ENCODE results near the gene PTPRD. TPM values are rescaled to one million over a fixed set of nuclear protein-coding genes. Genes with fewer than 3 reads are reported as not detected.
A peak's percentile ranks its signal among the peaks of the same experiment; 100 is the strongest.

PTPRD gene
- total and polyA plus RNA-seq, 2 of the 4 experiments (the other 2 are of a cell fraction) = 0.07 to 0.18 TPM

DNA sequence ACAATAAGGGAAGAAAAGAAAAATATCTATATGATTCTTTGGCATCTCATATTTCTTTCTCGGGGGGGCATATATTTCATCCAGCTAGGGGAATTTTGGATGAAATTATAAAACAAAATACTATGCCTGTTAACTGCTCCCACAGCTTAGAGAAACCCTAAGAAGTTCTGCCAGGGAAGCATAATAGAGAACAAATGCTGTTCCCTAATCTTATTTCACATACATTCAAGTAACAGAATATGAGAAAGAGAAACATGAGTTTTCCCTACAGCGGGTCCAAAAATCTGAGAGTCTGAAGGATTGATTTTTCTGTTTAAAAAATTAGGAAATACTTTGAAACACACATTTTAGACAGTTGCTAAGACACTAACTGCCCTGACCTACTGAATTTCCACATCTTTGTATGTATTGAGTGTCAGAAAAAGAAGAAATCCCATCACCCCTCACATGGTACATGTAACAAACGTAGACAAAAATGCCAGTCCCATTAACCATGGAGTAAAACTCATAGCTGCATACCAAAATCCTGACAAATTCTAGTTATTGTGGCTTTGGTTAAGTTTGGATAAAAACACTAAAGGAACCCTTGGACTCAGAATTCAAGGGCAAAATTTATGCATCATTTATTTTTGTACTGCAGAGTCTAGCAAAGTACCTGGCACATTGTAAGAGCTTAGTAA, 2193.1 kb downstream of the PTPRD start:
- no CpG with 5 or more reads among the region's 3 CpGs for WGBS, 2 experiments (ENCODE audit: extremely low coverage in 2 of 2, insufficient read length in 1 of 2)
- Histone ChIP-seq H3K18ac (ENCODE audit: low read depth, low read length) (no peak overlapping the region), H2BK15ac (ENCODE audit: low read depth, low read length) (no peak overlapping the region), H2BK120ac (ENCODE audit: low read depth, low read length) (no peak overlapping the region), H2BK20ac (ENCODE audit: low read depth, low read length) (no peak overlapping the region), H4K20me1 (ENCODE audit: insufficient read depth, low read length) (no peaks in the 10 kb centered on the region), H3K23ac (ENCODE audit: low read depth, low read length) (no peak overlapping the region), H3K56ac (ENCODE audit: extremely low read depth, insufficient read depth, low read length) (no peak overlapping the region), H3K4me2 (ENCODE audit: low read depth, low read length) (no peak overlapping the region), H2AK9ac (replicated peaks; ENCODE audit: low read depth, low read length, poor library complexity) (no peak overlapping the region), H3K79me1 (ENCODE audit: low read depth in 1 of 2, low read length in 2 of 2) (no peaks in the 10 kb centered on the region), H3K27ac (ENCODE audit: insufficient read depth, low read length) (no peak overlapping the region), H3K36me3 (ENCODE audit: control insufficient read depth, insufficient read depth, low read length) (no peaks in the 10 kb centered on the region), H3K4me3 (ENCODE audit: insufficient read depth, low read depth, low read length) (no peak overlapping the region), H3K4ac (ENCODE audit: low read depth, low read length) (no peak overlapping the region), H3K27me3 (ENCODE audit: control insufficient read depth, insufficient read depth, low read length) (no peaks in the 10 kb centered on the region), H3K9me3 (ENCODE audit: control insufficient read depth, insufficient read depth, low read length) (no peaks in the 10 kb centered on the region; the same call in 1 of the 2 replicates), H4K91ac (ENCODE audit: insufficient read depth, low read depth, low read length) (no peak overlapping the region), H4K8ac (ENCODE audit: low read depth in 2 of 2, low read length in 2 of 2) (no peak overlapping the region), H2BK5ac (ENCODE audit: low read depth, low read length, poor library complexity, severe bottlenecking) (no peak overlapping the region), H3K4me1 (ENCODE audit: control insufficient read depth, insufficient read depth, low read length) (no peaks in the 10 kb centered on the region), H3K9ac (ENCODE audit: low read depth, low read length) (no peak overlapping the region), H2AFZ (replicated peaks; ENCODE audit: low read length, poor library complexity) (no peak overlapping the region), H4K5ac (ENCODE audit: low read depth, low read length) (no peak overlapping the region), H3K14ac (replicated peaks; ENCODE audit: low read depth, low read length) (no peak overlapping the region), H3K9me1 (ENCODE audit: insufficient read depth, low read length) (no peaks in the 10 kb centered on the region), H2AK5ac (ENCODE audit: low read depth, low read length) (no peak overlapping the region)
- no peak for TF ChIP-seq RFX5 (IDR thresholded peaks at IDR 0.05; ENCODE audit: low read depth, low read length)
- TF ChIP-seq, protein P1, sequence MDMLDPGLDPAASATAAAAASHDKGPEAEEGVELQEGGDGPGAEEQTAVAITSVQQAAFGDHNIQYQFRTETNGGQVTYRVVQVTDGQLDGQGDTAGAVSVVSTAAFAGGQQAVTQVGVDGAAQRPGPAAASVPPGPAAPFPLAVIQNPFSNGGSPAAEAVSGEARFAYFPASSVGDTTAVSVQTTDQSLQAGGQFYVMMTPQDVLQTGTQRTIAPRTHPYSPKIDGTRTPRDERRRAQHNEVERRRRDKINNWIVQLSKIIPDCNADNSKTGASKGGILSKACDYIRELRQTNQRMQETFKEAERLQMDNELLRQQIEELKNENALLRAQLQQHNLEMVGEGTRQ (IDR thresholded peaks at IDR 0.05; ENCODE audit: low read depth, low read length) = no peak
- dilution Hi-C loops (cut with HindIII; ENCODE audit: low sequenced_read_pairs, unreplicated experiment) = no loop called here
- BruUV-seq (replicated peaks) = no TSS peak
- in situ Hi-C loops (cut with MboI; ENCODE audit: low sequenced_read_pairs) = no loop called here
- ChIA-PET POLR2A (ENCODE audit: unreplicated experiment) (no interaction called here), CTCF (interaction anchor here (0.6 kb wide), 1 partner anchor 920 kb away, joined by 3 read pairs; no protein-coding TSS in a partner anchor)
- intact Hi-C loops (cut with micrococcal nuclease) = no loop called here
- peak; percentile 21 for DNase-seq
- no peak for ATAC-seq (ENCODE audit: low read depth)
